Forelimb muscle (tissue), 1 donor: ENCODE data around the gene IMMP2L. TPM values are rescaled to one million over a fixed set of nuclear protein-coding genes. Genes with fewer than 3 reads are reported as not detected.

Source experiments
- DNase-seq: peaks from one replicate; pipeline ENCODE4 v3.0.0-alpha.2; 2013; ENCODE audit warnings: low read depth
- polyA plus RNA-seq: library from polyadenylated mRNA; unstranded; fragments of 120-200 nt; gene quantifications from one replicate; pipeline ENCODE4 v1.2.1, GENCODE V29; 2013; ENCODE audit not compliant: insufficient read length

IMMP2L gene
- polyA plus RNA-seq, 1 donor = 15.3 TPM

DNA sequence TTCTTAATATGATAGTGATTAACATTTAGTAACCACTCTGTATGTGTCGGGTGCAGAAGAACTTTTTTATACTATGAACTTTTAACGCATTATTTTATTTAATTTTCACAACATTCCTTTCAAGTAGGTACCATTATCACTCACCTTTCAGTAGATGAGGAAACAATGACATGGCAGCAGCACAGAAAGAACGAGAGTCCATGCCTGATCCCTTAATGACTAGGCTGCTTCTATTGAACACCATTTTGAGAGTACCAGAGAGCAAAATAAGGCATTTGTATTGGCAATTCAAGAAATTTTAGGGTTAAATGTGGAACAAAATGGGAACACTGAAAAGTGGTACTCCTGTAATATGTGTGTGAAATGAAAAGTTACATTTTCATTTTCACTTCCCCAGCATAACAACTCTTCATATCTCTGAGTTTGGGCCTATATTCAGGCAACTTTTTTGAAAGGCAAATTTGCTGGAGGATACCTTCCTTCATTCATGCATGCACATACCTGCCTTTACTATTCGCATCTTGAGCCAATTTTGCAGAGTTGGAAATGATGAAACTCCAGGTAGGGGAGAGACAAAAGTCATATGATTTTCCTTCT, 458.5 kb downstream of the IMMP2L start:
- DNase-seq = no peak

DNA sequence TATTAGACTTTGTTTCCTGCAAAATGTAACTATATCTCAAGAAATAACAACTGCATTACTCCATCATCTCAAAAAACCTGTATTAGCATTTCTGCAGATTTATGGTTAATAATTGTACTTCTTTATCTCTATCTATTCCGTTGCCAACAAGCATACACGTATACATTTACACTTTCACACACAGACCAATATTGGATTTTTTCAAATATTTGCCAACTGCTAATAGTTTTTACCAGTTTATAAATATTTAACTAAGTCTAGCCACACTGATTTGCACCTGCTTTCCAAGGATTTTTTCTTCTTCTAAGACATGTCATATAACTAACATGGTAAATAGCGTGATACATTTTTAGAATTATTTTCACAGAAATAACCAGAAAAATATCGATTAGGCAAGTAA, 459.2 kb downstream of the IMMP2L start:
- DNase-seq = no peak

DNA sequence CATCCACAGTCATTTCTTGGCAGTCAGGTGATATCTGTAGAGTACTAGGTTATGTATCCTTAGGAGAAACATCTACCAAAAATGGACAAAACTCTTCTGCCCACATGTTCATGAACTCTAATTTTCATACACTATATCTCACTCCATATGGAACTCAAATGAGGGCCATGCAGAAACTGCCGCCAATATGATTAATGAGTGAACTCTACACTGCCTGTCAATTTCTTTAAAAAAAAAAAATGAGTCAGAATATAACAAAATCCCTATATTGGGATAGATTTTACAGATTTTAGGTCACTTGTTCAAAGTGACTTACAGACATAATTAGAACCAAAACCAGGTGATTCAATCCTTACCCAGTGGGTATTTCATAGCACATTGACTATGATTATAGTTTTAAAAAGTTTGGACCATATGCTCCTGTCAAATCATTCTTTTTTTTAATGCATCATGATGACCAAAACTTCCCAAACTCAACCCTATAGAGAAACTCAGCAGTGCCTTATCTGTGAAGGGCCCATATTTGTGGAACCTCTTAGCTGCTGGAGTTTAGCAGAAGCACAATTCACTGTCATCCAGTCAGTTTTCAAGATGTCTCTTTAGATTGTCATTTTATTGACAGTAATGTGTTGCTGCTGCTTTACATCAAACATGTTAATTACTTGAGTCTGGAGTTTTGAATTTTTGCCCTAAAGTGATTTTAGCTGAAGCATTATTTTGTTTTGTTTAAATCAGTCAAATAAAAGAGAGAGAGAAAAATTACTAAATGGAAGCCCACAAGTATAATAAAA, 460.2 kb downstream of the IMMP2L start:
- DNase-seq = no peak

DNA sequence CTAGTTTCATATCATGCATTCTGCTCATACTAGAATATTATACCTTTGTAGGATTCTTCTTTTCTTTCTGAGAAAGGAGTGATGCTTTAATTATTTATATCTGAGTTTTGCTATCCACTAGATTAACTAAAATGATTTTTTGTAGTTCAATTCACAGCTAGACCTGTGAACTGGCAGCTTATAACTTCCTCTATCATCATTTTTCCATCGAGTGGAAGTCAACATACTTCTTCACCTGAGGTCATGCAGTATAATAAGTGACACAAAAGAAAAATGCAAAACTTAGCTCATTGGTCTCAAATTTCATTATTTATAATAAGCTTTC, 463.4 kb downstream of the IMMP2L start:
- DNase-seq = no peak

DNA sequence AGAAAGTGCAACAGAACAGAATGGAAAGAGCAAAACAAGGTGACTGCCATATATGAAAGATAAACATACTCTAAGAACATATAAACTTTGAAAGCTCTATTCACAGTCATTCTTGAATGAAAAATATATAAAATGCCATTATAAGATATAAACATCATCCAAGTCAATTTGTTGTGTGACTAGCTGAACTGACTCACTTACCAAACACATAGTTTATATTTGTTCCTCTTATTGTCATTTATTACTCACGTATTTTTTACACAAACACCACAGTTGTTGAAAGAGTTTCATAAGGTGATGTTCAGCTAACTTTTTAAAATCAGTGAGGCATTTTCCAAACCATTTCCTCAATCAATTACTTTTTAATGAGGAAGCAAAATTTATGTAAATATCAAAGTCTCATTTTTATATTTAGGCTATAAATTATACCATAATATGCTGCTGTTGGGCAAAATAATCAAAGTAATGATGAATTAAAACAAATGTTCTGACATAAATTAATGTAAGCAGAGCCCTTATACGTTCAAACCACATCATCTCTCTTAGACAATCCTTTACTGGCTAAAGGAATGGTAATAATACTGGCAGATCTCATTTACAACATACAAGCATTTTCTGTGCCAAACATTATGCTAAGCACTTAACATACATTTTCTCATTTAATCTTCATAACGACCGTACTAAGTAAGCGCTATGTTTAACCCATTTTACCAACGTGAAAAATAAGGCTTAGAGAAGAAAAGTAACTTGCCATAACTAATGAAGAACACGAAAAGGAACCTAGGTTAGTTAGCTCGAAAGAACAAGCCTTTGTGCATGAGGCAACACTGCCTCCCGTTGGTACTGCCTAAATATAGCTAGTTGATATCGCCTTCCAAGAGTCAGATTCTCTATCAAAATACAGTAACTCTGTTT, 464.0 kb downstream of the IMMP2L start:
- no peak for DNase-seq

DNA sequence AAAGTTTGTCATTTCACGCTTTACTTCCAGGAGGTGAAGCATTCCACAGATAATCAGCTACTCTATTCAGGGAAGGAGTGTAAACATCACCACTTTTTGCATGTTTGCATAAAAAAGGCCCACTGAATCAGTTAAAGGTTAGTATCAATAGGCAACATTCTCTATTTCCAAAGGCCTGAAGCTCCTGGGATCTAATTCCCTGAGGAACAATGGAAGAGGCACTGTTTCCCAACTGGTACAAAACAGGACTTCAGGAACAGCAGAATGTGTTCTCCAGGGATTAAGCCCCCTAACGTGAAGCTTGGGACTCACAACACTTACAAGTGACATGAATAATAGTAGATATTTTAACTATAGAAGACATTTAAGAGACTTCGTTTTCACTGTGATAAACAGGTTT, 465.3 kb downstream of the IMMP2L start:
- DNase-seq = no peak

DNA sequence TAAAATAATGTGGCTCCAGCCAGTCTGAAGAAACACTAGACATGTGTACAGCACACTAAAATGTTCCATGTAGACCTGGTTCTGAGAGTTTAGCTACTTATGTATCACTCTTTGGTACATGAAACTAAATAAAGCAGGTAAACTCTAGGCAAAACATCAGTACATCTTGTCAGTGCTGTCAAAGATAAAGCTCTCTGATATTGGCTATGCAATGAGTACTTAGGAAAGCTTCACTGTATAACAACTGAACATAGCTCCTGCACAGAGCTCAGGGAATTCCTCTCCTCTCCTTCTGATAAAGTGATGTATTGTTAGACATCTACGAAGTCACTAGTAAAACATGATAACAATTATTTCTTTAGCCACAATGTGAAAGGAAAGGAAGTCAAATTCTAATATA, 467.9 kb downstream of the IMMP2L start:
- no peak for DNase-seq

DNA sequence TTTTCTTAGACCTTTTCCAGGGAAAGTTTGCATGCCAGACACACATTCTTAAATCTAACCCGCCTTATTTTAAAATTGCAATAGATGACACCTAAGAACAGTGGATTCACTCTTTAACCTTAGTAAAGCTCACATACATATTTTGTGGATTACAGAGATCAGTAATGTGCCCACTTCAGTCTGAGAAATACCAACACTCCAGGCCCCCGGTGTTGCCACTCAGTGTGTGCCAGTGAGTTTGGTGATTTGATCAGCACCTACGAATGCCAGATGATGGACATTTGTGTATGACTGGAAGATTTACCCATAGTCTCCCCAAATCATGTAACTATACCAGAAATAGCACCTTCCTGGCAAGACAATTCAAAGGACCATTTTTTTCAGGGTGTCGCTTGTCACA, 468.8 kb downstream of the IMMP2L start:
- no peak for DNase-seq

DNA sequence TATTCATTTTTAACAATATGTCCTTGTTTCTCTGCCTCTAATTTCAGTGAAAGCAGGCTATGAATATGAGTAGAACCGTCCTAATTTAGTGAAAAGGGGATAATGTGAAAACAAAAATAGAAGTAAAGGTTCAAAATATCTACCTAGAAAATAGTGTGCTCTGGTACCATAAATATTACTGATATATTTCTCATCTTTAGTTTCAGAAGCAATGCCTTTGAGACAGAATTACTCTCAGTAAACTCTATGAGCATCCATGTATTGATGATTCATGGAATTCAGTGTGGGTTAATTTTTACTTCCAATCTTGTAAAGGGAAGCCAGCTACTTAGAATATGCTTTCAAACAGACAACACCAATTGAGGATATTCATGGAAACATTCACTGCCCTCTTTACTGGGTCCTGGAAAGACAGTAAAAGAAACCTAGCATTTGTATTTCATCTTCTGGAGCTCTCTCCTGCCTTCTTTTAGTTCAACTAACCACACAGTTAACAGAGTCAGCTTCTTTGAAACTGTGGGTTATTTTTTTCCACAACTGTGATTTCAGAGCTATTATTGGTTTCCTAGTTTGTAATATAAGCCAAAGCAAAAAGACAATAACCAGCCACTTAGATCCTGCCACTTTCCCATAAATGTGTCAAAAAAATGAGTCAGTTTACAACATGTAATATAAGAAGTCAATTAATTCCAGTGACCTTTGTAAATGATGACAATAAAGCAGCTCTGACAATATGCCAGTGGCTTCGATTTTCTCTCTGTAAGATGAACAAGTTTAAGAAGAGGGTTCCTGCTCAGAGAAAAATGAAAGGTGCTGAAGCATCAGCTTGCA, 469.7 kb downstream of the IMMP2L start:
- no peak for DNase-seq

DNA sequence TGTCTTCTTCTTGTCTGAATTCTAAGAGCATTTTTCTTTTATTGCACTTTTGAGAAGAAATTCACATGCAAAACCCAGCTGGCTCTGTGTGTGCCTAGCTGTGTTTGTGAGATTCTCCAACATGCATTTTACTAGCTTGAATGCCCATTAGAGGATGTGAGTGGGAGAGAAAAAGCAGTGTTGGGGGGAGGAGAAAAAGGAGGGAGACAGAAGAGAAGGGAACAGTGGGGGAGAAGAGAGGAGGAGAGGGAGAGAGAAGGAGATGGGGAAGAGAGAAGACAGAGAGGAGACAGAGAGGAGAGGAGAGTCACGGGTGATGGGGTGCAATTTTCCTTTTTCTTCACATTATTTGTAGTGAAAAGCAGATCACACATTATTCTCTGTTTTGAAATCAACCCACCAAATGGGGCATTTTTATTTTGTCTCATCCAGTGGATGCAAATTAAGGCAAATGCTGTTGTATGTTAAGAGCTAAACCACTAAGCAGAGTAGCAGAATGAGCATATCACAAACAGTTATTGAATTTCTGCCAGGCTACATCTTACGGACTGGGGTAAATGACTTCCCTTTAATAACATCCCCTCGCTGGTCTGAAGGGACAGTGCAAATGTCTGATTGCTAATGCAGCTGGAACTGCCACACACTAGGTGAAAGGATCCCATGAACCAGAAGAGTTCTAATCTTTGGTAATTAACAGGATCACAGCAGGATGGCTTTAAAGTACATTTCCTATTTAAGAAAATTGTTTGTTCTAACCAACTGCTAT, 470.5 kb downstream of the IMMP2L start:
- DNase-seq = no peak

DNA sequence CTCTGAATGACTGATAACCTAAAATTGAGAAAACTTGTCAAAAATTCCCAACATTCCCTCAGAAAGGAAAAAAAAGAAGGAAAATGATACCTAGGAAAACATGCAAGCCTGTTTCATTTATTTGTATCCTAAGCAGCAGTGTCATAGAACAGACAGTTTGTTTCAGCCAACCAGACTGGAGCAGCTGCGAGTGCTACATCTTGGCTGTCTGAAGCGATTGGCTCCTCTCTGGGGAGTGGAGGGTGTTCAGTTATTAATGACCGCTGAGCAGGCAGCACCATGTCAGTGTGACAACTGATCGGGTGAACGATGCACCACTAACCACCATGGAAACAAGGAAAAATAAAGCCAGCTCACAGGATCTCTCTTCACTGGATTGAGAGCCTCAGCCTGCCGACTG, 471.4 kb downstream of the IMMP2L start, which contains the start of gene LRRN3:
TSS of gene LRRN3 (plus strand) at position 282 of the 400 bp plus-strand sequence. CDS start 31,646 bp downstream, outside the sequence.
- DNase-seq = no peak

DNA sequence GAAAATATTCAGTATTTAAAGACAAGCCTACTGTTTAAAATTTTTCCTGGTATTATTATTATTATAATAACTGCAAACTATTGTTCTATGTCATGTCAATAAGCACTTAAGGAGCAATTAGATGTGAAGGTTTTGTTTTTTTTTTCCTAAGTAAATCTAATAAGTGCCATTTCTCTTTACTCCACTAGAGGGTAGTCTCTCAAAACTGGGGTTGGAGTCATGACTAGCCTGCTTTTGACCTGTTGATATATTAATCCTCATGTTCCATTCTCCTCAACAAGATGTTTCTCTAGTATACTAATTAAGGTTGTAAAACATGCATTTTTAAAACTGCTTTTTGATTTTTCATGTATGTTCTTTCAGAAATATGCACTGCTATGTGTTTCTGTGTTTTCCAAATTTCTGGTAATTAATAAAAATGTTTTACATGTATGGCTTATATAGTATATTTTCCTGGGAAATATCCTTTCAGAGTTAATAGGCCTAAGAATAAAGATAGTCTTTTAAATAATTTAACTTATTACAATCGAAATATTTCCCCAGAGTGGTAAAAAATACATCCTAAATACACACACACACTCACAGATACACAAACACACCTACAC, 472.4 kb downstream of the IMMP2L start:
- DNase-seq = no peak

DNA sequence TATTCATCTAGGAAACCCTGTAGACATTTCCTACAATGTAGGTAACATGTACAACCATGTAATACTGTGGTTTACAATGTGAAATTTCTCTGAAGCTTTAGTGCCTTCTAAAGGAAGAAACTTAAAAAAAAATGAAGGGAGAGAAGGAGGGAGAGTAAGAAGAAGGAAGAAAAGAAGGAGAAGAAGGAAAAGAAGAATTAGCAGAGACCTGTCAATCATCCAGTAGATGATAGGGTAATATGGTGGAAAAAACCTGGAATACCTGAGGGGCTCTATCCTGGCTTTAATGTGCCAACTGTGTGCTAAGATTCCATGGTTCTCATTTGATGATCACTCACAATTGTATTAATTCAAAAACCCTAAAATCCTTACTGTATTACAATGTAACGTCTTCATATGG, 474.0 kb downstream of the IMMP2L start:
- DNase-seq = no peak

DNA sequence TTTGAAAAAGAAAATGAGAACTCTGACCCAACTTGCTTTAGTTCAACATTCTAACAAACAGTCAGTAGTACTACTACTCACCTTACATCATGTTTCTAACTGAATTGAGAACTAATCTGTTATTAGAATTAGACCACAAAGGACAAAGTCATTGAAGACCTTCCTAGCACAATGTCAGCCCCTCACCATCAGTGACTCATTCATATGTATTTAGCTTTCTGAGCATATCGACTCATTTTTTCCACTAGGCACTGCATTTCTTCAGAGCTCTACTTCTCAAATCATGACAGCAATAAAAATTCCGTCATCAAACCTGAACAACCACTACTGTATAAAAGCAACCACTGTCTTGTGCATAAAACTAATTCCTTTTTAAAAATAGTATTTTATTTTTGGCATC, 475.8 kb downstream of the IMMP2L start:
- no peak for DNase-seq

DNA sequence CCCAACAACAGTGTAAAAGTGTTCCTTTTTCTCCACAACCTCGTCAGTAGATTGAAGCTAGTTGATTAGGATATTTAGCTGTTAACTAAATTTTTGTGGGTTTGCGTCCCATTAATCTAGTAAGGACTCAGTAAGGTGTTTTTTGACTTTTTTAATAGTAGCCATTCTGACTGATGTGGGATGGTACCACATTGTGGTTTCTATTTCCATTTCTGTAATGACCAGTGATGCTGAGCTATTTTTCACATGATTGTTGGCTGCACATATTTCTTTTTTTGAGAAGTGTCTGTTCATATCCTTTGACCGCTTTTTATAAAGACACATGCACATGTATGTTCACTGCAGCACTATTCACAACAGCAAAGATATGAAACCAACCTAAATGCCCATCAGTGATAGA, 476.9 kb downstream of the IMMP2L start:
- DNase-seq = no peak

DNA sequence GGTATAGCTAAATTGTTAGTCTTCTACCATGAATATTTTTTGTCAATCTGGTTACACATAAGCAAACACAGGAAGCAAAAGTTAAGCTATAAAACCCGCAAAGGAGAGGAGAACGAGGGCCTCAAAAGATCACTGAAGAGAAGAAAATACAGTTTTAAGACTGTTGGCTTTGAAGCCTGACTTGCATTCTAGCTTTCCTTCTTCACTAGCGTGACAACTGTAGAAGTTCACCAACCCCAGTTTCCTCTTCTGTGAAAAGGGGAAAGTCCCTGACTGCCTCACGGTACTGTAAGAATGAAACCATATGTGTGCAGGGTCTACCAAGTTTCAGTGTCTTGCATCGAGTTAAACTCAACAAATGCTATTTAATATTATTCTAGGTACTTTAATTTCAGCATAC, 478.9 kb downstream of the IMMP2L start:
- no peak for DNase-seq

DNA sequence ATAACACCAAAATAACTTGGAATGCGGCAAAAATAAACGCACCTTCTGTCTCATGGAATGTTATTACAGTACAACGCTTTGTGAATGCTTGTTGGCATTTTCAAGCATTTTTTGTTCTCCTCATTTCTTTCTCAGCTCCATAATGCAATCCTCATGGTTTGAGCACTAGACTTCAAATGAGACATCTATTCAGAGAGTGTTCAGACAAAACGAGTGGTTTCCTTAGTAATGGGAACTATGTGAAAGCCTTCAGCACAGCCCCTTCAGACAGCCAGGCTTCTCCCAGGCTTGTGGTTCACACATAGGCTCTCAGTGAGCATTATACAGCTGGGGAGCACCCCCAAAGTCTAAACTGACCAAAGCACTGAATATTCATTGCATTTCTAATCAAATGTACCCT, 479.9 kb downstream of the IMMP2L start:
- no peak for DNase-seq

DNA sequence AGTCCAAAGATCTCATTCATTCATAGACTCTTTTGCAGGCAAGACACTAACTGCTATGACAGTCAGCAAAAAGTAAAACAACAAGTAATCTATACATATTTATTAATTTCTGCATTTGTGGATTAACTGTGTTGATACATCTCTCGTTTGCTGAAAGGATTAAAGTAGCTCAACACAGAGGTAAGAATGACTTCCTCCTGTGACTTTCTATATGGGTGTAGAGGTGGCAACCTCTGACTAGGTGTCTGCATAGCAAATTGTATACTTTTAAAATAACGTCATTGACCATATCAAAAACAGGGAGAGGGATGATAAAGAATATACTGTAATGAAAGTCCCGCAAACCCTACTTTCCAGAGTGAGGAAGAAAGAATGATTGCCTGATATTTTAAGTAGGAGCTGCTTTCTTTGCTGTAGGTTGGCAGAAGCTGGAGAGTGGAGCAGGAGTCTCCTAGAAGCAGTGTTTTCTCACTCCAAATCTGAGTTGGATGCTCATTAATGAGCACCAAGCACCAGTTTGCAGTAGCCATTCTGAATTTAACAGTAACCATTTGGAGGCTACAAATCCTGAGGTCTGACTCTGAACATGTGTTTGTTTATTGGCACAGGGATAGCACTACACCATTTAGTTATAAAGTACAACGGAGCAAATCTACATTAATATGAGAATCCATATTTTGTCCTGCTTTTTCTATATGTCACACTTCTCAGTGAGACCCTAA, 480.6 kb downstream of the IMMP2L start:
- no peak for DNase-seq

DNA sequence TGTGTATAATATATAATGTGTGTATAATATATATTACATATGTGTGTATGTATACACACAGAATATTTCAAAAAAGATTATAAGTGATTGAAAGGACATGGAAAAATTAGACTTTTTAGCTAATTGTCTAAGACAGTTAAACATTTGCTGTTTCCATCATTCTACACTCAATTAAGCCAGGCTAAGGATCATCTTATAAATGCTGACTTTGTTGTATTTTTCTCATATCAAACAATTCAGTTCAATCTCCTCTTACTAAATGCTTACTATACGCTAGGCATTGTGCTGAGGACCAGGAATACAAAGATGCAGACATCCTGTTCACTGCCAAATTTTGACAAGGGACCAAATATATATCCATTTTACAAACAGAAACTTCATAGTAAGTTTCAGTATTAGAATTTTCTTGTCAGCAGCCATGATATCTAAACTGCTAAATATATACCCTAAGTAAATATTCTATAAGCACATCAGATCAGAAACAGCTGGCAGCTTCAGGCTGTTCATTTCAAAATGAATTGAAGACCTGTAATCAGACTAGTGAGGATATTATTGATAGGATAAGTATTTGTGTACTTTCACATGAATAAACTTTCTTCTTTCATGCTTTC, 481.7 kb downstream of the IMMP2L start:
- no peak for DNase-seq
